OCI-M2 (cell line): ENCODE results near the gene MOSPD3.

Experiments
- DNase-seq: peaks from one replicate; lab custom pipeline; 2025; ENCODE audit not compliant: unreplicated experiment; lab: John Stamatoyannopoulos, UW

Gene MOSPD3

DNA sequence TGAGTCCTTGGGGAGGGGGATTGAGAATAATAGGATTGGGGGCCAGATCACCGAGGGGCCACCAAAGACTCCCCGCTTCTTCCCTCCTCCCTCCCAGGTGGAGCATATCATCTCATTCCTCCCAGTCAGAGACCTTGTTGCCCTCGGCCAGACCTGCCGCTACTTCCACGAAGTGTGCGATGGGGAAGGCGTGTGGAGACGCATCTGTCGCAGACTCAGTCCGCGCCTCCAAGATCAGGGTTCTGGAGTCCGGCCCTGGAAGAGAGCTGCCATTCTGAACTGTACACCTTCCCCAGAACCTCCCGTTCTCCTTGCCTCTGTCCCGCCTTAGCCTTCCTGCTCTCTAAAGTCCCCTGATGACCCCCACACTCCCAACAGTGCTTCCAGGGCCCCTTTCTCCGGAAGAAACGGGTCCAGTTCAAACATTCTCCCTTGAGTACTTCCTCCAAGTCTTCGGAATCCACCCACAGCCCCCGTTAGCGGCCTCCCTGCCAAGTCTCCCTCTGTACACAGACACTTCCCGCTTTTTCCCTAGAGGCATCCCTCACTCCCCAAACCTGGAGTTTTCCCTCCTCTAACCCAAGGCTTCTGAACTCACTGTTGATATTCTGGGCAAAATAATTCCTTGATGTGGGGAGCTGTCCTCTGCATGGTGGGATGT lies 22.1 kb upstream of the MOSPD3 start:
- DNase-seq, result no peak

DNA sequence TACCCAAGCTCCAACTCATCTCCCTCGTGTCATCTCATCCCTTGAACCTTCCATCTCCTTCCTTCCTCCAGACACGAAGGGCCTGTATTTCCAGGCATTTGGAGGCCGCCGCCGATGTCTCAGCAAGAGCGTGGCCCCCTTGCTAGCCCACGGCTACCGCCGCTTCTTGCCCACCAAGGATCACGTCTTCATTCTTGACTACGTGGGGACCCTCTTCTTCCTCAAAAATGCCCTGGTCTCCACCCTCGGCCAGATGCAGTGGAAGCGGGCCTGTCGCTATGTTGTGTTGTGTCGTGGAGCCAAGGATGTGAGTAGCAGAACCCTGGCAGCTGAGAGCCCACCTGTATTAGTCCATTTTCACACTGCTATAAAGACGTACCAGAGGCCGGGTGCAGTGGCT lies 20.7 kb upstream of the MOSPD3 start:
- DNase-seq, result no peak

DNA sequence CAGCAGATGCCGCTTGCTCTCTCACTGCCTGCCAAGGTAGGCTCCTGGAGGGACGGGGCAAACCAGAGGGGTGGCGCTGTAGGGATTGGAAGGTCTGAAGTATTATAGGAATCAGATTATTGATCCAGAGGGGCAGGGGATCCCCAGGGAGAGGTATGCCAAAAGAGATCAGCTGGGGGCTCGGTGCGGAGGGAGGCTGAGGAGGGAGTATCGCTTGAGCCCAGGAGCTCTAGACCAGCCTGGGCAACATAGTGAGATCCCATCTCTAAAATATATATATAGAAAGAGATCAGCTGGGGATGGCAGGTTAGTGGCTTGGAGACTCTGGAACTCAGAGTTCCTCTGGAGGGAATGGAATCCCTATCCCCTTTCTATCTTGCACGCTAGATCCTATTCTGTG lies 17.2 kb upstream of the MOSPD3 start:
- no peak for DNase-seq

DNA sequence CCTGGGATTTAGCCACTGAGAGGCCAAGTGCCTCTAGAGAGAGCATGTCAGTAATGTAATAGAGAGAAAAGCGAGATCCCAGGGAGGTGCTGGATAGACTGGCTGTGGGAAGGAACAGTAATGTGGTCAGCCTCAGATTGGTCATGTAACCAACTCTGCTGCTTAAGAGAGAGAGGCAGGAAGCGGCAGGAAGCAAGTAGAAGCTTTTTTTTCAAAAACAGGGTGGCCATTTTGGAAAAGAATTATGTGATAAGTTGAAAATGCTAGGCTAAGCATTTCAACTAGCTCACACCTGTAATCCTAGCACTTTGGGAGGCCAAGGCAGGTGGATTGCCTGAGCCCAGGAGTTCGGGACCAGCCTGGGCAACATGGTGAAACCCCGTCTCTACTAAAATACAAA lies 13.9 kb upstream of the MOSPD3 start:
- DNase-seq, result no peak

DNA sequence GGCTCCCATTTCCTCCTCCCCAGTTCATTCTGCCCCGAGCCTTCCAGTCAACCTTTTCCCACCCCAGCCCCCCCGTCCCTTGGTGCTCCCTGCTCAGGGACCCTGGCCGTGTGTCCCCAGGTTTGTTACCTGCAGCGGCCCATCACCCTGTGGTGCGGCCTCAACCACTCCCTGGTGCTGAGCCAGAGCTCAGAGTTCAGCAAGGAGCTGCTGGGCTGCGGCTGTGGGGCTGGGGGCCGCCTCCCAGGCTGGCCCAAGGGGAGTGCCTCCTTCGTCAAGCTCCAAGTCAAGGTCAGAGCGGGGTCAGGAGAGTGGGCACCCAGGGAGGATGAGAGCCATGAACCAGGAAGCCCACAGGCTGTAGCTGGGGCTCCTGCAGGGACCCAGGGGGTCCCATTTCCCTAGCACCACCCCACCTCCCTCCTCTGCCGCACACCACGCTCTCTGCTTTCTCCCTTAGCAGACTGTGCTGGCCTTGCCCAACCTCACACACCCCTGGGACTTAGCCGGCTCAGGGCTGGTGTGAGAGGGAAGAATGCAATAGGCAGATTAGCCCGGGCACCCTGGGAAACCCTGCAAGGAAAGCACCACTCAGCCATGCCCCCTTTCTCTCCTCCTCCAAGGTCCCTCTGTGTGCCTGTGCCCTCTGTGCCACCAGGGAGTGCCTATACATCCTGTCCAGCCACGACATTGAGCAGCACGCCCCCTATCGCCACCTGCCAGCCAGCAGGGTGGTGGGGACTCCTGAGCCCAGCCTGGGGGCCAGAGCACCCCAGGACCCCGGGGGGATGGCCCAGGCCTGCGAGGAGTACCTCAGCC lies 12.2 kb upstream of the MOSPD3 start:
- no peak for DNase-seq

DNA sequence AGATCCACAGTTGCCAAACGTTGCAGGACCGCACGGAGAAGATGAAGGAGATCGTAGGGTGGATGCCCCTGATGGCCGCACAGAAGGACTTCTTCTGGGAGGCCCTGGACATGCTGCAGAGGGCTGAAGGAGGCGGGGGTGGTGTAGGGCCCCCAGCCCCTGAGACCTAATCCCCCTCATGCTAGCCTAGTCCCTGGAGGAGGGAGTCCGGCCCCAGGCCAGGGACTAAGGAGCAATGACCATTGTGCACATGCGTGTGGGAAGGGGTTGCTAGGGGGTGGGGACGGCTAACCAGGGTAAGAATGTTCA lies 11.7 kb upstream of the MOSPD3 start:
- no peak for DNase-seq

DNA sequence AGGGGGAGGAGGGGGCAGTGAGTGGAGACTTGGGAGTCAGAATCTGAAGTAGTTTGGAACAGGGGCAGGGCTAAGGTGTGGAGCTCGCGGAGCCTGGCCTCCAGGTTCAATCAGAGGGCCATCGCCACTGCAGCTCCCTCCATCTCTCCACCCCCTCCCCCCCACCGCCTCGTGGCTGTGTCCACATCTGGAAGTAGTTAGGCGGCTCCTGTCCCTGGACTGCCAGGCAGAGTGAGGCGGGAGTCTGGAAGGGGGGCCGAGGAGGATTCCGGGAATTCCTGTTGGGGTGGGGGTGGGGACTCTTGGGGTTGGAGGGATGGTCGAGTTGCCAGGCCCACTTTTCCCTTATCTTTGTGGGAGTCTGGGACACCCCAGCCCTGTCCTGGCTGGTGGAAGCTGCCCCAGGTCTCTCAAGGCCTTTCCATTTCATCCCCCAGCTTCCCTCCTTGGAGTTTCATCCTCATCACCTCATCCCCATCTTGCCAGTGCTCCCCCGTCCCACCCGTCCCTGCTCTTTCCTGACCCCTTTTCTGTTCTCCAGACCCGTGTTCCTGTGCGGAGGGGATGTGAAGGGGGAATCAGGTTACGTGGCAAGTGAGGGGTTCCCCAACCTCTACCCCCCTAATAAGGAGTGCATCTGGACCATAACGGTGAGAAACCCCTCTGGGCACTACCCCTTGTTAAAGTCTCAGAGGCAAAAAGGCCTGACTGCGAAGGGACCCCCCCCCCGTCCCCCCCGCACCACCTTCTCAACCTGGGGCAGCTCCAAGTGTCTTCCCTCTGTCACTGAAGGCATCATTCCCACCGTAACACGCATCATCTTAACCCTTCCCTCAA lies 9.2 kb upstream of the MOSPD3 start:
- DNase-seq, result no peak

DNA sequence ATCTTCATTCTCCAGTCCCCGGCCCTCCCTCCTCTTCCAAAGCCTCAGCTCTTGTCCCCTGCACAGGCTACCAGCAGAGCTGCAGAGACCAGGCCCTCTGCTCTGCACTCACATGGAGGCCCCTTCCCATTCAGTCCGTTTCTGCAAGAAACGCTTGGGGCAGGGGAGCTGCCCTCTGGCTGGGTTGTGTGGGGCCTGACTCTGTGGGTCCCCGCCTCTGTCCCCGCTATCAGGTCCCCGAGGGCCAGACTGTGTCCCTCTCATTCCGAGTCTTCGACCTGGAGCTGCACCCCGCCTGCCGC lies 8.7 kb upstream of the MOSPD3 start:
- no peak for DNase-seq

DNA sequence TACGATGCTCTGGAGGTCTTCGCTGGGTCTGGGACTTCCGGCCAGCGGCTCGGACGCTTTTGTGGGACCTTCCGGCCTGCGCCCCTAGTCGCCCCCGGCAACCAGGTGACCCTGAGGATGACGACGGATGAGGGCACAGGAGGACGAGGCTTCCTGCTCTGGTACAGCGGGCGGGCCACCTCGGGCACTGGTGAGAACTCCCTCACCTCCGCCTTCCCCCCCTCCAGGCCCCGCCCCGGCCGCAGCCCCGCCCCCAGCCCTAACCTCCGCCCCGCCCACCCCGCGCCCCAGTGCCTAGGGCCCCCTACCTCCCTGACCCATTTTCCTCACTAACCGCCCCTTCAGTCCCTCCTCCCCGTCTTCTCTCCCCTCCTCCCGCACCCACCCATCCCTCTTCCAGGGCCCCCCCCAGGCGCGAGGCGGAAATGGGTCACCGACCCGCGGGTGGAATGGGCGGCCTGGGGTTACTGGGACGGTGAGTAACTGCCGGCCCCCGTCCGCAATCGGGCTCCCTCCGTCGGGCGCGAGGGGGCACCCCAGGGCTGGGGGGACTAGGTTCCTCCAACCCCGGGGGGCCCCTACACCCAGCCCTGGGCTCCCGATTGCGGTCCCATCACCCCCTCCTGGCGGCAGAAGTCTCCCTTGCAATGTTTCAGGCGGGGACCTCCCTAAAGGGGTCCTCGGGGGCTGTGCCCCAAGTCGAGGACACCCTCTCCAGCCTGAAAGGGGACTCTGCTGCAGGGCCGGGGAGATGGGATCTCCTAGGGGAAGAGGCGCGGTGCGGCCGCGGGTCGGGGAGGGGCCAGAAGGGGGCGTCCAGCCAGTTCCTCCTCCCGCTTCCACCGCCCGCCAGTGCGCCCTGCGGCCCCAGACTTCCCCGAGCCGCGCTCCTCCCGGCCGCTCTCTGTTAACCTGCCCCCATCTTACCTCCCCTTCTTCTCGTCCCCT lies 8.0 kb upstream of the MOSPD3 start:
- DNase-seq, result no peak

DNA sequence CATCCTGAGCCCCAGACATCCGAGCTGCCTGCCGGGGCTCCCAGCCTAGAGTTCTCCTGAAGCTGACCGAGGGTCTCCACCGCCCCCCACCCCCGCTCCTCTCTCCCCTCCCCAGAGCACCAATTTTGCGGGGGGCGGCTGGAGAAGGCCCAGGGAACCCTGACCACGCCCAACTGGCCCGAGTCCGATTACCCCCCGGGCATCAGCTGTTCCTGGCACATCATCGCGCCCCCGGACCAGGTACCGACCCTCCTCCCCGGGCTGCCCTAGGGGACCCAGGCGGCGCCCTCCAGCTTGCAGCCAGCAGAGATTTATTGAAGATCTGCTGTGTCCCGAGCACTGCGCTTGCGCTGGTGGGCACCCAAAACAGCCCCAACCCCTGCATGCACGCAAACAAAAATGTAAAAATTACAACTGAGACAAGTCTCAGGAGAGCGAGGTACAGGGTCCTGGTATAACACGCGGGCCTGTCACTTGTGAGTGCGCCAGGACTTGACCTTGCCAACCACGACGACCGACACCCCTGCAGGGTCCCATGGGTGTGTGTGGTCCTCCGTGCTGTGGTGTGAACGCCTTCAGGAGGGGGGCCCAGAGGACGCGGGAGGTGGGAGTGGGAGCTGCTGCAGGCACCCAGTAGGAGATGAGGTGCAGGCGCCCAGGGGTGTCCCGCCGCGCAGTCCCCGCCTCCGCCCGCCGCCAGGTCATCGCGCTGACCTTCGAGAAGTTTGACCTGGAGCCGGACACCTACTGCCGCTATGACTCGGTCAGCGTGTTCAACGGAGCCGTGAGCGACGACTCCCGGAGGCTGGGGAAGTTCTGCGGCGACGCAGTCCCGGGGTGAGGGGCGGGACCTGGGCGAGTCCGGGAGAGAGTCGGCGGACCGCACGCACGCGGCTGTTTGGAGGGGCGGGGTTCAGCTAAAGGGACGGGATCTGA lies 7.1 kb upstream of the MOSPD3 start:
- no peak for DNase-seq

DNA sequence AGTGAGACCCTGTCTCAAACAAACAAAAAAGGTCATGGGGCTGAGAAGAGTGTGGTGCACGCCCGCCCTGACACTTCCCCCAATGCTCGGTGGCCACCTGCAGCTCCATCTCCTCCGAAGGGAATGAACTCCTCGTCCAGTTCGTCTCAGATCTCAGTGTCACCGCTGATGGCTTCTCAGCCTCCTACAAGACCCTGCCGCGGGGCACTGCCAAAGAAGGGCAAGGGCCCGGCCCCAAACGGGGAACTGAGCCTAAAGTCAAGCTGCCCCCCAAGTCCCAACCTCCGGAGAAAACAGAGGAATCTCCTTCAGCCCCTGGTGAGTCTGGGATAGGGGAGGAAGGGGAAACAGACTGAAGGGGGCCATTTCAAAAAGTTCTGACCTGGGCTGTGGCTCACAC lies 6.0 kb upstream of the MOSPD3 start:
- no peak for DNase-seq

DNA sequence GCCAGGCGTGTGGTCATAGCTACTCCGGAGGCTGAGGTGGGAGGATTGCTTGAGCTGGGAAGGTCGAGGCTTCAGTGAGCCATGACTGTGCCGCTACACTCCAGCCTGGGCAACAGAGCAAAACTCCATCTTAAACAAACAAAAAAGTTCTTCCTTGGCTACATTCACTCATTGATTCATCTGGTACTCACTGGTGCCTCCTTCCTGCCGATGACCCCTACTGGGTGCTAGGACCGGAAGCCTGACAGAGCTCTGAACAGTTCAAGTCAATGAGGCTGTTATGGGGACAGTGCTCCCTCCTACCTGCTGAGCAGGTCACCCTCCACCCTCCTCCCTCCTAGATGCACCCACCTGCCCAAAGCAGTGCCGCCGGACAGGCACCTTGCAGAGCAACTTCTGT lies 5.2 kb upstream of the MOSPD3 start:
- no peak for DNase-seq

DNA sequence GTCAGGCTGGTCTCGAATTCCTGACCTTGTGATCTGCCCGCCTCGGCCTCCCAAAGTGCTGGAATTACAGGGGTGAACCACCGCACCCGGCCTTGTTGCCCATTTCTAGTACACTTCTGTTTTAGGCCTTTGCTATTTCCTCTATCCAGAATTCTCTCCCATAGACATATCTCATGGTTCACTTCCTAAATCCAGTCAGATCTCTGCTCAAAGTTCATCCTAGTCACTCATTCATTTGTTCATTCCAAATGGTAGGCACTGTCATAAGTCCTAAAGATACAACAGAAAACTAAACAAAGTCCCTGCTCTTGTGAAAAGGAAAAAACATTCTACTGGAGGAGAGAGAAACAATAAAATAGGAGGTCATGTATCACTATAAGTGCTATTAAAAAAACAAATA lies 2.4 kb upstream of the MOSPD3 start:
- no peak for DNase-seq

DNA sequence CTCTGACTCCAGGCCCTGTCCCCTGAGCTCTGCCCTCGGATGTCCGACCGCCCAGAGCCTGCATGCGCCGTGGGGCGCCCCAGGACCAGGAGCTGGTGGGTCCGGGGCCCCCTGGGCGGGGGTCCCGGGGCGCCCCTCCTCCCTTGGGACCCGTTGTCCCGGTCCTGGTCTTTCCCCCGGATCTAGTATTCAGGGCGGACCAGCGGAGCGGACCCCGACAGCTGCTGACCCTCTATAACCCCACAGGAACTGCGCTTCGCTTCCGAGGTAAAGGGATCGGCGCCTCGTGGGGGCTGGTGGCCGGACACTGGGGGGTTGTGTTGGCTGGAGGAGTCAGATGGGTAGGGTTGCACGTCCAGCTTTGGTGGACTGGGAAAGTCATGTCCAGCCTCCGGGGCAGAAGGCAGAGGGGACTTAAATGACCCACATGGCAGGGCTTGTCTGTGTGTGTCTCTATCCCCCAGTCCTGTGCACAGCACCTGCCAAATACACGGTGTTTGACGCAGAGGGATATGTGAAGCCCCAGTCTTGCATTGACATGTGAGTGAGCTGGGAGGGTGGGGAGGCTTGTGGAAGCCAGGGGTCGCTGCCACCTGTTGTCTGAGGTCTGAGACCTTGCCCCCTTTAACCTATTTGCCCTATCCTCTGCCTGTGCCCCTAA lies 520 bp downstream of the MOSPD3 start:
- DNase-seq, result no peak

DNA sequence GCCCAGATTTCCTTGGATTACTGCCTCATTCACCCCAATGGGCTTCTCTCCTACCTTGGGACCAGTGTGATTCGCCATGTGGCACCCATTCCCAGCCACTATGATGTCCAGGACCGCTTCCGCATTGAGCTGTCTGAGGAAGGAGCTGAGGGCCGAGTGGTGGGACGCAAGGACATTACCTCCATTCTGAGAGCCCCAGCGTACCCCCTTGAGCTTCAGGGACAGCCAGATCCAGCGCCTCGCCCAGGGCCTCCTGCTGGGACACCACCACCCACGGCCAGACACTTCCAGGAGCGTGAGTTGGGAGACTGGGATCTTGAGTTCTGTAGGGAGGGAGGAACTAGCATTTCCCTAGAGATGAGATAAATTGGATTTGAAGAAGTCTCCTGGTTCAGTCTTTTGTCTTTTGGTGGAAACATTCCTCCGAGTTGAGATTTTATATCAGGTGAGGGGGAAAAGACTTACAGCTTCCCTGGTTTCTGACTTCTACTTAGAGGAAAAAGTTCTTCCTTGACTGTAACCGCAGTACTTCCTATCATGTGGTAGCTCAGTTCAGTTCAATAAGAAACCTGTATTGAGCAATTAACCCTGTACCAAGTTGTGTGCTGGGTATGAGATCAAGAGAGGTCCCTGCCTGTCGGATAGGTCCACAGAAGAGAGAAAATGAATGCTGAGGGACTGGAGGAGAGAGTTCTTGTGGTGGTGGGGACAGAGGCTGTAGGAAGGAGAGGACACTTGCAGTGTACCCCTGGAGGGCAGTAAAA lies 1.3 kb downstream of the MOSPD3 start:
- DNase-seq, result no peak

DNA sequence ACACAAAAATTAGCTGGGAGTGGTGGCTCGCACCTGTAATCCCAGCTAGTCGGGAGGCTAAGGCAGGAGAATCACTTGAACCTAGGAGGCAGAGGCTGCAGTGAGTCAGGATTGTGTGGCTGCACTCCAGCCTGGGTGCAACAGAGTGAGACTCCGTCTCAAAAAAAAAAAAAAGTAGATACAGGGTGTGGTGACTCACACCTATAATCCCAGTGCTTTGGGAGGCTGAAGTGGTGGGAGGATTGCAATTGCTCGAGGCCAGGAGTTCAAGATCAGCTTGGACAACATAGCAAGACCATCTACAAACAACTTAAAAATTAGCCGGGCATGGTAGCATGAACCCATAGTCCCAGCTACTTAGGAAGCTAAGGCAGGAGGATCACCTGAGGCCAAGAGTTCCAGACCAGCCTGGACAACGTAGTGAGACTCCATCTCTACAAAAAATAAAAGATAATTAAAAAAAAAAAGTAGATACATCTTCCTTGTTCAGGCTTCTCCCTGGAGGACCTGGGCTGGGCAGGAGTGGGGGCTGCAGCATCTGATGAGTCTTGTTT lies 2.0 kb downstream of the MOSPD3 start:
- DNase-seq, result no peak

DNA sequence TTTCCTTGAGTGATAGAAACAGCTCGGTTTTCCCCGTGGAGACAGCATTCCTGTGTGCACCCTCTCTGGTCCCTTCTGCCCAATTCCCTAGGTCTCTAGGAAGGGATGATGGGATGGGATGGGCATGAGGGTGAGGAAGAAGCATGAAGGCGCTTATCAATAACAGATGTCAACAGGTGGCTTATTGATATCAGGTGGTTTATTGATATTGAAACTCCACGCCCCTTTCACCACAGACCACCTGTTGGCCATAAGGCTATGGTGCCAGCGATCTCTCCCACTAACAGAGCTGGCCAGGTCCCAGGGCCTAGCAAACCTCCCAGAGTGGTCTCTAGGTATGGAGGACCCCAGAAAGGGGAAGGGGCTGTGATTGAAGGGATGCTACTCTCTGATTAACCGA lies 7.9 kb downstream of the MOSPD3 start:
- no peak for DNase-seq

DNA sequence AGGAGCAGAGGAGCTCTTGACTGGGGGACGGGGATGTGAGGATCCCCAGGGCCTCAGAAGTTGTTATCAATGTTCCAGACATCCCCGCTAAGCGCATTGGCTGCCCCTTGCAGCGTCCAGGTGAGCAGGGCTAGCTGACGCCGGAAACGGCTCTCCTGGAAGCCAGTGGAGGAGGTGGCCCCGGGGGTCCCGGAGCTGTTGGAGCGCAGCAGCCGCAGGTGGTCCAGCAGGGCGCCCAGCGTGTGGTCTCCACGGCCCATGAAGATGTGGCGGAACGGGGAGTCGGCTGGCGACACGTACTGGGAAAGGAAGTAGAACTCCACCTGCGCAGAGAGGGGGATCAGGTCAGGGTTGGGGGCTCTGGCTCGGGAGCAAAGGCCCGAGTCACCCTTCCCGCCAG lies 8.5 kb downstream of the MOSPD3 start:
- no peak for DNase-seq

DNA sequence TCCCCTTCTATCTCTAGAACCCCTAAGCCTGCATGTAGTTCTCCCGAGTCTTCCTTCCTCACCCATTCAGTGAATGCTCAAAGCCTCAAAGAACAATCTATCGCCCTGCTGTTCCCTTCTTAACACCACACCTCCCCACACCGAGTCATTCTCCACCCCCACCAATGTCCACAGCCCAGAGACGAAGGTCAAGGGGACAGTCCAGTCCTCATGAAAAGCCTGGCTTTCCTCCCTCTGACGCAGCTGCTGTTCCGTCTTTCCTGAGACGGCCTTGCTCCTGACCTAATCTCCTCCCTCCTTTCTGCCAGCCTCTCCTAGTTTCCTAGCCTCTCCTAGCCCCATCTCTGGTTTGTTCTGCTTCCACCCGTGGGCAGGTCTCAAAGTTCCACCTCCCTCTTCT lies 9.2 kb downstream of the MOSPD3 start:
- no peak for DNase-seq
